Pulmonary artery endothelial cell (primary cell): ENCODE data around the gene HJURP. TPM values are rescaled to one million over a fixed set of nuclear protein-coding genes. Genes with fewer than 3 reads are reported as not detected.
"Not testable (repeated sequence)": the region's sequence is repeated elsewhere in the genome, so short reads cannot be mapped to it uniquely, and the experiment has no call there.

Experiments
- DNase-seq: peaks from one replicate; pipeline ENCODE4 v3.0.0-alpha.2; 2011; ENCODE audit warnings: low read depth, low spot score
- total RNA-seq: library from RNA; depleted of rRNA; stranded (reverse); fragments of >200 nt; gene quantifications from 2 replicates; pipeline ENCODE4 v1.2.3, GENCODE V29; 2014

The HJURP gene, protein sequence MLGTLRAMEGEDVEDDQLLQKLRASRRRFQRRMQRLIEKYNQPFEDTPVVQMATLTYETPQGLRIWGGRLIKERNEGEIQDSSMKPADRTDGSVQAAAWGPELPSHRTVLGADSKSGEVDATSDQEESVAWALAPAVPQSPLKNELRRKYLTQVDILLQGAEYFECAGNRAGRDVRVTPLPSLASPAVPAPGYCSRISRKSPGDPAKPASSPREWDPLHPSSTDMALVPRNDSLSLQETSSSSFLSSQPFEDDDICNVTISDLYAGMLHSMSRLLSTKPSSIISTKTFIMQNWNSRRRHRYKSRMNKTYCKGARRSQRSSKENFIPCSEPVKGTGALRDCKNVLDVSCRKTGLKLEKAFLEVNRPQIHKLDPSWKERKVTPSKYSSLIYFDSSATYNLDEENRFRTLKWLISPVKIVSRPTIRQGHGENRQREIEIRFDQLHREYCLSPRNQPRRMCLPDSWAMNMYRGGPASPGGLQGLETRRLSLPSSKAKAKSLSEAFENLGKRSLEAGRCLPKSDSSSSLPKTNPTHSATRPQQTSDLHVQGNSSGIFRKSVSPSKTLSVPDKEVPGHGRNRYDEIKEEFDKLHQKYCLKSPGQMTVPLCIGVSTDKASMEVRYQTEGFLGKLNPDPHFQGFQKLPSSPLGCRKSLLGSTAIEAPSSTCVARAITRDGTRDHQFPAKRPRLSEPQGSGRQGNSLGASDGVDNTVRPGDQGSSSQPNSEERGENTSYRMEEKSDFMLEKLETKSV
- total RNA-seq: 13.1 and 30.9 TPM in 2 replicates

- DNase-seq: peak; percentile 85
These were observed at the start of gene HJURP for GRCh38 chr2:233854241-233854981. TSS of gene HJURP (minus strand) at chr2:233854535. CDS start at chr2:233854500, 35 bp downstream.

DNA sequence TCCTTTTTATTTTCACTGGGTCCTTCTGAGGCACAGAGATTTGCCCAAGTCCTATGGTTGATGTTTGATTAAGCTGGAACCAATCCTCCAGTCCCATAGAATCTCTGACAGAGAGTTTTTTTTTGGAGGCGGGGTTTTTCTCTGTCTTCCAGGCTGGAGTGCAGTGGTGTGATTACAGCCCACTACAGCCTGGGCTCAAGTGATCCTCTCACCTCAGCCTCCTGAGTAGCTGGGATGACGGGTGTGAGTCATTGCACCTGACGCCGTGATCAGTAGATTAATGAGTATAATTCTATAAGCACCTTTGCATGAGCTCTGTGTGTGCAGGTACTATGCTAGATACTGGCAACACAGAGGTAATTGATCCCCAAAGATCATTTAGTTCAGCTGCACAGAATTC, 47.5 kb upstream of the HJURP start:
- no peak for DNase-seq

GRCh38 chr2:233901367-233901766, 47.0 kb upstream of the HJURP start:
- no peak for DNase-seq

GRCh38 chr2:233896253-233896652, 41.9 kb upstream of the HJURP start:
- DNase-seq: not testable (repeated sequence)

DNA sequence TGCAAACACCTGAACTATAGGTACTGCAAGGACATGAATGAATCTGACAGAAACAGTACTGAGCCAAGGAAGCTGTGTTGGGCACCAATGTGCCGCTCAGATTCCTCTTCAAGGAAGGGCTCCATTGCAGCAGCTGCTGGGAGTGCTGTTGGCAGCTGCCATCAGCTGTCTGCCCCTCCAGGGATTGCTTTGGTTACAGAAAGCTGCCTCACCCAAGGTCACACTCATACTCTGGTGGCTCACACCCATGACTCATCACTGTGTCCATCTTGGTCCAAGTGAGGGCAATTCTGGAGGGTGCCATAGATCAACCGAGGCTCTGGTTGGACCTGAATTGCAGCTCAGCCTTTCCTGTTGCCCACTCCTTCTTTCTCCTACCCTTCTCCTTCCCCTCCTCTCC, 38.5 kb upstream of the HJURP start:
- no peak for DNase-seq

DNA sequence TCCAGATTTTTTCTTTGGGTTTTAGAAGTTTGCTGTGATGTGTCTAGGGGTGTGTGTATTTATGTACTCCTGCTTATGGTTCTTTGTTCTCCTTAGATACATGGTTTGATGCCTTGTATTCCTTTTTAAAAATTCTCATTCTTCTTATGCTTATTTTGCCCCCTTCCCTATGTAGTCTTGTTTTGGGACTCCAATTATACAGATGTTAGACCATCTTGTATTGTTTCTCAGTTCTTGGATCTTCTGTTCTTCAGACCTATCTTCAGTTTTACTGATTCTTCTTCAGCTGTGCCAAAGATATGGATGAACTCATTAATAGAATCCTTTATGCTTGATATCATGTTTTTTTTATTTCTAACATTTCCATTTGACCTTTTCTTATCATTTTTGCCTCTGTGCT, 28.0 kb upstream of the HJURP start:
- DNase-seq: no peak

GRCh38 chr2:233872125-233872524, 17.8 kb upstream of the HJURP start:
- not testable (repeated sequence) for DNase-seq

DNA sequence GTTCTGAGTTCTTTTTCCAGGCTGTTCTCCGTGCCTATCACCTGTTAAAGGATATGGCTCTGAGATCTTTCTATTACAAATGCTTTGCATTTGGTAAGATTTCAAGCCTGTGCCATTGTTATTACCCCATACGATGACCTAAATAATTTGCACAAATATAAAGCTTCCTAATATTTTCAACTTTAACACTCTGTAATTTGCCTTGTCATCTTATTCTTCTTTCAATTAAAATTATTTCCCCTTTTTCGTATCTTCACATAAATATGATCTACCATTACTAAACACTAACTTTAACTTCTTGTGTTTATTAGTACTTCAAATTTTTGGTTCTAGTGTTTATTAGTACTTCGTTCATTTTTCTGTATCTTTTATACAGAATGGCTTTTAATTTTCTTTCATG, 17.1 kb upstream of the HJURP start:
- no peak for DNase-seq

- DNase-seq: no peak
These were observed 13.7 kb upstream of the HJURP start, which contains the start of gene MSL3B for GRCh38 chr2:233867993-233868532. TSS of gene MSL3B (minus strand) at chr2:233868386.

DNA sequence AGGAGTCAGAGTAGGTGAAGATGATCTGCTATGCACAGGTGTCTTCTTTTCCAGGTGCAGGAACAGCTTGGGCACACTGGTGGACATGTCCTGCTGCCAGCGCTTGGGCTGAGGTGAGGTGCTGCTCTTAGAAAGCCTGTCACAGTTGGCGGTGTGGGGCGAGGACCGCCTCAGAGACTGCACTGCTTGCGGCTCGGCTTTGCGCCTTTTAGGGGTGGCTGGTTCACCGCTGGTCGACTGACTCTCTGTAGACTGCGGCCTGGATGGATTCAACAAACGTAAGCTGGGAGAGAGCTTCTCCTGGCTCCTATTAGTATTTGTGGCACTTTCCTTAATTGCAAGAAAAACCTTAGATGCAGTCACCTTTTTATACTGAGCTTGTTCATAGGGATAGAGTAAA, 12.1 kb upstream of the HJURP start:
- no peak for DNase-seq

GRCh38 chr2:233865838-233866237, 11.5 kb upstream of the HJURP start:
- DNase-seq: no peak

DNA sequence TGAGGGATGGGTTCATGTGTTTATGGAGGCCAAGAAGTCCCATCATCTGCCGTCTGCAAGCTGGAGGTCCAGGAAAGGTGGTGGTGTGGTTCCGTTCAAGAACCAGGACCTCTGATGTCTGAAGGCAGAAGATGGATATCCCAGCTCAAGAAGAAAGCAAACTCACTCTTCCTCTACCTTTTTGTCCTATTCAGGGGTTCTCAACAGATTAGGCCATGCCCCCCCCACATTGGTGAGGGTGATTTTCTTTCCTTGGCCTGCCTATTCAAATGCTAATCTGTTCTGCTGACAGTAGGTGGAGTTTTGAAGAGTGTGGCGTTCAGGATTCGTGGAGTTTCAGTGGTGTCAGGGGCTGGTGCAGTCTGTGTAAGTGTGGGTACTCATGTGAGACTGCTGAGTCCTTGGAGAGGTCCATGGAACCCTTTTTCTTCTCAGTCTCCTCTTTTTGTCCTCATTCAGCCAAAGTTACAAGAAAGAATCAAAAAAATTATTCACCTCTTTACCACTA, 8.0 kb upstream of the HJURP start:
- DNase-seq: no peak

- DNase-seq: no peak
These were observed 4.0 kb upstream of the HJURP start for GRCh38 chr2:233858331-233858730.

DNA sequence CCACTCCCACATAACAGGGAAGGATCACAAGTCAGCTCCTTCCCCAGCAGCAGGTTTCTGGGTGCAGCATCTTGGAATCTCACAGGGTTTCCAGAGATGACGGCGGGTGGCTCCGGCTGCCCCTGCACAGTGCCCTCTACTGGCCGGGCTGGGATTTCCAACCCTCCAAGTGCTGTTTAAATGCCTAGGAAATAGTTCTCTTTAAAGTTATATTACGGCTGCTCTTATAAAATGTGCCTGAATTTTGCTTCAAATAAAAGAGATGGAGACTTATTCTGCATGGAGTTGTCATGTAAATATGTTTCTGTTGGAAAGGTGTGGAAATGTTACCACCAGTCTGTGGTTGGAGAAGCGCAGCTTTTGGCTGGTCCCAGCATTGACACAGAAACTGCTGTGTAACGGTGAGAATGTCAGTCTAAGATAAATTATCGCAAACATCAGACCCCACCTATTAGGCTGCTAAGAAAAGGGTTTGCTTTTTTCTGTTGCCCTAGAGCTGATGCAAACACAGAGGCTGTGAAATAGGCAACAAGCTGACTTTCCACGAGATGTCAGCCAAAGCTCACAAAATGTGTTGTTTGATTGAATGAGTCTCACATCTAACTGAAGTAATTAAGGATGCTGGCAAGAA, 3.3 kb upstream of the HJURP start:
- DNase-seq: no peak

DNA sequence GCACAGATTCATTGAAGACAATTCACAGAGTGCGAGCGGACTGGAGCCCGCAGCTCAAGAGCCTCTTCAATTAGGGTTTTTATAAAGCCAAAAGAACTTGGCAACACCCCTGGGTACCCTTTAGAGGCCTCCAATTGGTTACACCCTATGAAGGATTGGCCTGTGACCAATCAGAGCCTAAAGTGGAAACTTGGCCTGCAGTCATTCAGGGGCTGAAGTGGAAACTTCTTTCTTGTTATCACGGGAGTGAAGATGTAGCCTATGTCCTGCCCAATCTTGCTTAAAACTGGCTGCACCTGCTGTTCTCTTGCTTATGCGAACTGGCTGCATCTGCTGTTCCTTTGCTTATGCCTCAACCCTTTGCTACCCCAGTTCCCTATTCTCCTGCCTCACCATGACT, 1.8 kb upstream of the HJURP start:
- no peak for DNase-seq

DNA sequence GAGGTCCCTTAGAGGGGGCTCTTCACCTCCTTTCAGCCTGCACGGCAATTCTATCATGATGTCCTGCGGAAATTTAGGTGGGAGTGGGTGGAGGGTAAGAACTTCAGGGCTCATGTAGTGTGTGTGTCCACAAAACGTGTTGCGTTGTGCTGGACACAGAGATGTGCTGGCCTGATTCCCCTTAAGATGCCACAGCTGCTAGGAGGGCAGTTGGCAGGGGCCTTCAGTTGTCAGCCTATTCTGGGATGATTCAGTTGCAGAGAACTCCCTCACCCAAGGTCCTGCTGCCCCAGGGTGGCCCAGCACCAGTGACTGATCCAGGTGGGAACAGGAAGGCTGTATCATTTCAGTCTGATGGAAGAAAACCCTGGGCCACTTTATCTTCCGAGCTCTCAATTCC, 1.0 kb upstream of the HJURP start:
- no peak for DNase-seq

DNA sequence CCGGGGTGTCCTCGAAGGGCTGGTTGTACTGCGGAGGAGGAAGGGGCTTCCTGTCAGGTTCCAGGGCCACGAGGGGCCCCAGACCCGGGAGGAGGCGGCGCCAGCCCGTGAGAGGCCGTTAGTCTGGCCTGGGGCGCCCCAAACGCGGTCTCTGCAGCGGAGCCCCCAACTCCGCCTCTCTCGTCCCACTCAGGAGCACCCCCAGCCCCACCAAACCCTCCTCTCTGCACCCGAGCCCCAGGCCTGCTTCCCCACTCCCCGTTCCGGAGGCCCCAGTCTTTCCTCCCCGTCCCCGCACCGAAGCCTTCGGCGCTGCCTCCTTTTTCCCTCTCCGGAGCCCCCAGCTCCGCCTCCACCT, 473 bp downstream of the HJURP start:
- no peak for DNase-seq

GRCh38 chr2:233853353-233853752, 982 bp downstream of the HJURP start:
- DNase-seq: no peak

DNA sequence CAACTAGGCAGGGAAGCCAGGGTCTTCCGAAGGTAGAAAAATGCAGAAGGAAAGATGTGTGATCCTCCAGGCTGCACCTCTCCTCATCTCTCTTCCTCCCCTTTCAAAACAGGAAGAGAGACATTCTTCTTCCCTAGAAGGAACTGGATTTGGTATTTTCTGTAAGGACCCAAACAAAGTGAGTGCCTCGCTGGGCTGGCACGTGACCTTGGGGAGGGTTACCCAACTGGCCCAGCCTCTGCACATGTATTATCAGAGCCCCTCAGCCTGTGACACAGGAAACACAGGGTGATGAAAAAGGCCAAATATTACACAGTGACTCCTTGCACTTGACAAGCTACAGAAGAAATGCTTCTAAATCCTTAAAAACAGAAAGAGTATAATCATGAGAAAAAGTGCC, 2.3 kb downstream of the HJURP start:
- peak; percentile 27 for DNase-seq

DNA sequence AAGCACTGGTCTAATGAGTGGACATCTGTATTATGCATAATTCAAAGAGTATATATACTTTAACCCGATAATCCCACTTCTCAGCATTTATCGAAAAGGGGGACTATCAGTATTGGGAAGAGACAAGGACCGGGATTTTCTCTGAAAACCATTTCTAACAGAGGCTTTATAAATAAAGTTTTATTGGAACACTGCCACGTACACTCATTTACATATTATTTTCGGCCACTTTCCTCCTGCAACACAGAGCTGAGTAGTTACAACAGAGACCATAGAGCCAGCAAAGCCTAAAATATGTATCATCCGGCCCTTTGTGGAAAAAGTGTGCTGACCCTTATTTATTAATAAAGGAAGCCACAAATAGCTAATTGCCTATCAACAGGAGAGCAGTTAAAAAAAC, 3.2 kb downstream of the HJURP start:
- DNase-seq: no peak

GRCh38 chr2:233850745-233851144, 3.6 kb downstream of the HJURP start:
- DNase-seq: no peak
